GM20000 (cell line): ENCODE measurements around the gene UXT.

ENCODE experiments used
- DNase-seq: peaks from one replicate; pipeline ENCODE4 v3.0.0; 2012; ENCODE audit warnings: low spot score
- CTCF ChIP-seq: IDR thresholded peaks from 2 replicates; pipeline ENCODE4 v1.5.1; 2012; ENCODE audit warnings: mild to moderate bottlenecking, control low read depth; ENCODE audit errors: extremely low read depth, missing control alignments

UXT gene

DNA sequence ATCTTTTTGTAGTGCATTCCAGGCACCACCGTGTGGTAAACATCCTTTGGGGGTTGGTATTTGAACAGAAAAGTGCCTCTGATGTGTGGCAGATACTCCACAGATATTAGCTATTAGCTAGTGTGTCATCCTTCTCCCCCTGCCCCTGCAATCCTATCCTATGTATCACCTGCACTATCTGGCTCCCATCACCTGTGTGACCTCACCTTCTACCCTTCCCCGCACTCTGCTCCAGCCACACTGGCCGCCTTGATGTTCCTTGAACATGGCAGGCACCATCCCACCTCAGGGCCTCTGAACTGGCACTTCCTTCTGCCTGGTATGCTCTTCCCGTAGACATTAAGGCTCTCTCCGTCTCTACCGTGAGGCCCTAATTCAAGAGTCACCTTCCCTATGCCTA lies 12.3 kb downstream of the UXT start:
- no peak for TF ChIP-seq CTCF
- DNase-seq = no peak

DNA sequence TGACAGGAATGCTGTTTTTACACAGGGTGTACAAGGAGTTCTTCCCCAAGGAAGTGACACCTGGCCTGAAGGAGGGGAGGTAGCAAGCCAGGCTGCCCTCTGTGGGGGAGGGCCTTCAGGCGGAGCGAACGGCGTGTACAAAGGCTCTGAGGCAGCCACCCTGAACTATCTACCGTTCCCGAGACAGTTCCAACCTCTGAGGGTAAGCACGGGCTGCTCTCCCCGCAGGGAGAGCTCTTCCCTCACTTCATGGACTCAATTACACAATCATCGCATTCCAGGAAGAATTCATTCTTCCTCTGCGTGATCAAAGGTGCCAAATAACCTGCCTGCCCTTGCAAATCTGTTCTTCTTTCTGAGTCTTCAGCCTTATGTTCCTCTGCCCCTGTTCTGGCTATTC lies 13.4 kb downstream of the UXT start:
- no peak for TF ChIP-seq CTCF
- DNase-seq = no peak

DNA sequence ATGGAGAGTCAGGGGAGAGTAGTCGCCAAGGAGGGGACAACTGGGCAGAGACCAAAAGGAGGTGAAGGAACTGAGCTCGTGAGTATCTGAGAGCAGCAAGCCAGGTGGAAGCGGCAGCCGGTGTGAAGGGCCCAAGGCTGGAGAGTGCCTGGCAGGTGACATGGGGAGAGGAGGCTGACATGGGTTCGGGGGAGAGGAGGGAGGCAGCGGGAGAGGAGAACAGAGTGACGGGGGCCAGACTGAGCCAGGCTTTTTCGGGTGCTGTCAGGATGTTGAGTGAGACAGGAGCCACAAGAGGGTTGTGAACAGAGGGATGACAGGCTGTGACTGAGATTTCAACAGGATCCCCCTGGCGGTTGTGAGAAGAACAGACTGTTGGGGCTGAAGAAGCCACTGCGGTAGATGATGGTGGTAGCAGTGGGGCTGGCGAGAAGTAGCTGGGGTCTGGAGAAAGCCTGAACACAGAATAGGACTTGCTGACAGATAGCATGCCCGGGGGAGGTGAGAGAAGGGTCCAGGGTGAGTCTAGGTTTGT lies 14.4 kb downstream of the UXT start:
- peak; percentile 6 for TF ChIP-seq CTCF
- DNase-seq = no peak

DNA sequence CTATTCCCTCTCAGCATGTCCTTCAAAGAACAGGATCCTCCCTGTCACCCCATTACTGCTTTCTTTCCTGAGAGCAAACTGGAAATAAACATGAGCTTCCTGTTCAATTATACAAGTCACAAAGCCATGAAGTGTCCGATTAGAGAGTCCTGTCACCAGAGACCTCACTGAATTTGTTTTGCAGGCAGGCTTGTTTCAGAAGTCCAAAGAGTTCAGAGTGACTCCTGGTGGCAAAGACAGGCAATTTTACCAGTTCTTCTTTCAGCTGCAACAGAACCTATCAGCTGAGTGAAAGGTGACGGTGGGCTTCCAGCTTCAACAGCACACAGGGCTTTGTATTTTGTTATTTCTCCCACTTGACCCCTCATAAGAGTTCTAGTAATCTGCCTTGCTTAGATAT lies 15.1 kb downstream of the UXT start:
- no peak for TF ChIP-seq CTCF
- no peak for DNase-seq

- TF ChIP-seq CTCF = no peak
- no peak for DNase-seq
Measured at GRCh38 chrX:47638816-47639215, 20.2 kb downstream of the UXT start.

- peak; percentile 3 for TF ChIP-seq CTCF
- peak; percentile 74 for DNase-seq
Measured at GRCh38 chrX:47637546-47638195, 21.3 kb downstream of the UXT start.

- no peak for TF ChIP-seq CTCF
- DNase-seq = no peak
Measured at GRCh38 chrX:47634871-47635575, 24.0 kb downstream of the UXT start.
